ENCODE measurements around the gene UQCRHL. TPM values are rescaled to one million over a fixed set of nuclear protein-coding genes. Genes with fewer than 3 reads are reported as not detected.

UQCRHL gene
- total and polyA plus RNA-seq, 2 of the 4 experiments (the other 2 are of a cell fraction) = 1.4 to 2.4 TPM

DNA sequence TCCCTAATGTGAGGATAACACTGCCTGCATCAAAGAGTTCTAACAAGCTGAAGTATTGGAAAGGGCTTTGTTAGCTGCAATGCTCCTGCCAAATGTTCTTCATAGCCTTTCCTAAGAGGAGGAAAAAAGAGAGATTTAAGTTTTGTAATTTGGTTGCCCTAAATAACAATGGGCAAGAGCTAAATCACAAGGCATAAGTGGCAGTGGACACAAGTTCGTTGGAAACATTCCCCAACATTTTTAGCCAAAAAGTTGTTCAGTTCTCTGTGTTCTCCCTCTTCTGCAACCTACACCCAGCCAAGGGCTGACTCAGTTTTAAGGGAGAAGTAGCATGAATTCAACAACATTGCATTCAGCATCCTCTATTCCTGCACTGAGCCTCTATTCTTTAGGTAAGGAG lies 2.6 kb upstream of the UQCRHL start:
- POLR2A ChIA-PET (ENCODE audit: unreplicated experiment) = no interaction called here

More for the DNA sequence above, 2.6 kb upstream of the UQCRHL start:
- Histone ChIP-seq H3K4ac (ENCODE audit: low read depth, low read length) (no peak overlapping the region), H3K9ac (ENCODE audit: low read depth, low read length) (no peak overlapping the region), H3K9me3 (ENCODE audit: control insufficient read depth, insufficient read depth, low read length) (no peaks in the 10 kb centered on the region), H3K9me1 (ENCODE audit: insufficient read depth, low read length) (no peaks in the 10 kb centered on the region), H3K4me1 (ENCODE audit: control insufficient read depth, insufficient read depth, low read length) (no peaks in the 10 kb centered on the region), H2BK120ac (ENCODE audit: low read depth, low read length) (no peak overlapping the region), H3K18ac (ENCODE audit: low read depth, low read length) (no peak overlapping the region), H4K8ac (ENCODE audit: low read depth in 2 of 2, low read length in 2 of 2) (no peak overlapping the region), H3K4me3 (ENCODE audit: insufficient read depth, low read depth, low read length) (no peak overlapping the region), H2AFZ (replicated peaks; ENCODE audit: low read length, poor library complexity) (no peak overlapping the region), H2AK5ac (ENCODE audit: low read depth, low read length) (no peak overlapping the region), H3K14ac (replicated peaks; ENCODE audit: low read depth, low read length) (no peak overlapping the region), H3K23ac (ENCODE audit: low read depth, low read length) (no peak overlapping the region), H4K20me1 (ENCODE audit: insufficient read depth, low read length) (no peaks in the 10 kb centered on the region), H3K27me3 (ENCODE audit: control insufficient read depth, insufficient read depth, low read length) (no peaks in the 10 kb centered on the region), H3K56ac (ENCODE audit: extremely low read depth, insufficient read depth, low read length) (no peak overlapping the region), H3K36me3 (ENCODE audit: control insufficient read depth, insufficient read depth, low read length) (no peaks in the 10 kb centered on the region), H3K4me2 (ENCODE audit: low read depth, low read length) (no peak overlapping the region), H2AK9ac (replicated peaks; ENCODE audit: low read depth, low read length, poor library complexity) (no peak overlapping the region), H4K5ac (ENCODE audit: low read depth, low read length) (no peak overlapping the region), H3K79me1 (ENCODE audit: low read depth in 1 of 2, low read length in 2 of 2) (no peaks in the 10 kb centered on the region), H2BK15ac (ENCODE audit: low read depth, low read length) (no peak overlapping the region), H2BK5ac (ENCODE audit: low read depth, low read length, poor library complexity, severe bottlenecking) (no peak overlapping the region), H4K91ac (ENCODE audit: insufficient read depth, low read depth, low read length) (no peak overlapping the region), H2BK20ac (ENCODE audit: low read depth, low read length) (no peak overlapping the region; the same call in 1 of the 2 replicates), H3K27ac (ENCODE audit: insufficient read depth, low read length) (no peak overlapping the region)
- no CpG with 5 or more reads among the region's 1 CpG for WGBS, 2 experiments (ENCODE audit: extremely low coverage in 2 of 2, insufficient read length in 1 of 2)
- ATAC-seq (ENCODE audit: low read depth) (no peak), DNase-seq (no peak)
- BruUV-seq (replicated peaks) = no TSS peak
- no peak for TF ChIP-seq NFE2L2 (IDR thresholded peaks at IDR 0.05; ENCODE audit: low read depth, low read length)
- no peak for TF ChIP-seq RCOR1 (IDR thresholded peaks at IDR 0.05; ENCODE audit: insufficient replicate concordance, low read length)
- TF ChIP-seq, protein P1, sequence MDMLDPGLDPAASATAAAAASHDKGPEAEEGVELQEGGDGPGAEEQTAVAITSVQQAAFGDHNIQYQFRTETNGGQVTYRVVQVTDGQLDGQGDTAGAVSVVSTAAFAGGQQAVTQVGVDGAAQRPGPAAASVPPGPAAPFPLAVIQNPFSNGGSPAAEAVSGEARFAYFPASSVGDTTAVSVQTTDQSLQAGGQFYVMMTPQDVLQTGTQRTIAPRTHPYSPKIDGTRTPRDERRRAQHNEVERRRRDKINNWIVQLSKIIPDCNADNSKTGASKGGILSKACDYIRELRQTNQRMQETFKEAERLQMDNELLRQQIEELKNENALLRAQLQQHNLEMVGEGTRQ (IDR thresholded peaks at IDR 0.05; ENCODE audit: low read depth, low read length) = no peak
- TF ChIP-seq FOS (IDR thresholded peaks at IDR 0.05; ENCODE audit: low read depth, low read length) = no peak
- no peak for TF ChIP-seq CEBPB (IDR thresholded peaks at IDR 0.05; ENCODE audit: low read depth, low read length)
- TF ChIP-seq MAFK (IDR thresholded peaks at IDR 0.05; ENCODE audit: low read depth, low read length) = no peak
- TF ChIP-seq, protein P2, sequence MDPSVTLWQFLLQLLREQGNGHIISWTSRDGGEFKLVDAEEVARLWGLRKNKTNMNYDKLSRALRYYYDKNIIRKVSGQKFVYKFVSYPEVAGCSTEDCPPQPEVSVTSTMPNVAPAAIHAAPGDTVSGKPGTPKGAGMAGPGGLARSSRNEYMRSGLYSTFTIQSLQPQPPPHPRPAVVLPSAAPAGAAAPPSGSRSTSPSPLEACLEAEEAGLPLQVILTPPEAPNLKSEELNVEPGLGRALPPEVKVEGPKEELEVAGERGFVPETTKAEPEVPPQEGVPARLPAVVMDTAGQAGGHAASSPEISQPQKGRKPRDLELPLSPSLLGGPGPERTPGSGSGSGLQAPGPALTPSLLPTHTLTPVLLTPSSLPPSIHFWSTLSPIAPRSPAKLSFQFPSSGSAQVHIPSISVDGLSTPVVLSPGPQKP (IDR thresholded peaks at IDR 0.05; ENCODE audit: borderline replicate concordance, low read depth, low read length) = no peak
- TF ChIP-seq SMC3 (IDR thresholded peaks at IDR 0.05; ENCODE audit: low read depth, low read length) = no peak
- TF ChIP-seq BHLHE40 (IDR thresholded peaks at IDR 0.05; ENCODE audit: low read depth, low read length) = no peak
- TF ChIP-seq MAZ (IDR thresholded peaks at IDR 0.05; ENCODE audit: borderline replicate concordance, low read depth, low read length) = no peak
- TF ChIP-seq, protein P3, sequence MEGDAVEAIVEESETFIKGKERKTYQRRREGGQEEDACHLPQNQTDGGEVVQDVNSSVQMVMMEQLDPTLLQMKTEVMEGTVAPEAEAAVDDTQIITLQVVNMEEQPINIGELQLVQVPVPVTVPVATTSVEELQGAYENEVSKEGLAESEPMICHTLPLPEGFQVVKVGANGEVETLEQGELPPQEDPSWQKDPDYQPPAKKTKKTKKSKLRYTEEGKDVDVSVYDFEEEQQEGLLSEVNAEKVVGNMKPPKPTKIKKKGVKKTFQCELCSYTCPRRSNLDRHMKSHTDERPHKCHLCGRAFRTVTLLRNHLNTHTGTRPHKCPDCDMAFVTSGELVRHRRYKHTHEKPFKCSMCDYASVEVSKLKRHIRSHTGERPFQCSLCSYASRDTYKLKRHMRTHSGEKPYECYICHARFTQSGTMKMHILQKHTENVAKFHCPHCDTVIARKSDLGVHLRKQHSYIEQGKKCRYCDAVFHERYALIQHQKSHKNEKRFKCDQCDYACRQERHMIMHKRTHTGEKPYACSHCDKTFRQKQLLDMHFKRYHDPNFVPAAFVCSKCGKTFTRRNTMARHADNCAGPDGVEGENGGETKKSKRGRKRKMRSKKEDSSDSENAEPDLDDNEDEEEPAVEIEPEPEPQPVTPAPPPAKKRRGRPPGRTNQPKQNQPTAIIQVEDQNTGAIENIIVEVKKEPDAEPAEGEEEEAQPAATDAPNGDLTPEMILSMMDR (conservative IDR thresholded peaks at IDR 0.05; ENCODE audit: low read depth, low read length) = no peak
- TF ChIP-seq POLR2A (IDR thresholded peaks at IDR 0.05; ENCODE audit: low read depth, low read length) = no peak
- no peak for TF ChIP-seq RFX5 (IDR thresholded peaks at IDR 0.05; ENCODE audit: low read depth, low read length)
- TF ChIP-seq MXI1 (IDR thresholded peaks at IDR 0.05; ENCODE audit: borderline replicate concordance, low read depth, low read length) = no peak
- TF ChIP-seq RAD21 (IDR thresholded peaks at IDR 0.05; ENCODE audit: low read length) = no peak
- TF ChIP-seq CHD1 (IDR thresholded peaks at IDR 0.05; ENCODE audit: low read depth, low read length) = no peak
- dilution Hi-C loops (cut with HindIII; ENCODE audit: low sequenced_read_pairs, unreplicated experiment) (no loop called here), intact Hi-C loops (cut with micrococcal nuclease) (no loop called here), in situ Hi-C loops (cut with MboI; ENCODE audit: low sequenced_read_pairs) (no loop called here)
- CTCF ChIA-PET = no interaction called here

Measured in IMR-90 (cell line).